Airway epithelial cell (primary cell): ENCODE results near the gene CDYL2. TPM values are rescaled to one million over a fixed set of nuclear protein-coding genes. Genes with fewer than 3 reads are reported as not detected.

Experiments used
- total RNA-seq: library from RNA; depleted of rRNA; stranded (reverse); fragments of >200 nt; gene quantifications from 2 replicates; pipeline ENCODE4 v1.2.3, GENCODE V29; 2015

CDYL2 gene, protein sequence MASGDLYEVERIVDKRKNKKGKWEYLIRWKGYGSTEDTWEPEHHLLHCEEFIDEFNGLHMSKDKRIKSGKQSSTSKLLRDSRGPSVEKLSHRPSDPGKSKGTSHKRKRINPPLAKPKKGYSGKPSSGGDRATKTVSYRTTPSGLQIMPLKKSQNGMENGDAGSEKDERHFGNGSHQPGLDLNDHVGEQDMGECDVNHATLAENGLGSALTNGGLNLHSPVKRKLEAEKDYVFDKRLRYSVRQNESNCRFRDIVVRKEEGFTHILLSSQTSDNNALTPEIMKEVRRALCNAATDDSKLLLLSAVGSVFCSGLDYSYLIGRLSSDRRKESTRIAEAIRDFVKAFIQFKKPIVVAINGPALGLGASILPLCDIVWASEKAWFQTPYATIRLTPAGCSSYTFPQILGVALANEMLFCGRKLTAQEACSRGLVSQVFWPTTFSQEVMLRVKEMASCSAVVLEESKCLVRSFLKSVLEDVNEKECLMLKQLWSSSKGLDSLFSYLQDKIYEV
- total RNA-seq = 1.1 and 2.6 TPM in 2 replicates

GRCh38 chr16:80804526-80805383 lies at the start of gene CDYL2:
Gene CDYL2 (minus strand): TSS chr16:80804598. CDS start chr16:80804173, 425 bp downstream.

Other genes starting within 250 kb of the CDYL2 start
- 60.6 and 72.0 TPM in 2 replicates for gene CMC2, start 202.3 kb upstream of the CDYL2 start, total RNA-seq
- 26.9 and 32.4 TPM in 2 replicates for gene CENPN, start 202.6 kb upstream of the CDYL2 start, total RNA-seq
- gene ATMIN, start 231.2 kb upstream of the CDYL2 start, total RNA-seq = 21.9 and 27.9 TPM in 2 replicates